GM12878 (cell line): ENCODE measurements around the gene RAB34. TPM values are rescaled to one million over a fixed set of nuclear protein-coding genes. Genes with fewer than 3 reads are reported as not detected.

Experiments used
- CEBPB ChIP-seq, 2 experiments: fragments of 150-350 bp in 1 of 2; IDR thresholded peaks; 2 replicates each; pipeline ENCODE4 v1.6.1; 2012 to 2014; ENCODE audit warnings: low read depth in 2 of 2, low read length in 2 of 2, borderline replicate concordance in 1 of 2, inconsistent platforms in 1 of 2
- CREB1 ChIP-seq: IDR thresholded peaks from 2 replicates; pipeline ENCODE4 v1.6.1; 2012; ENCODE audit warnings: low read depth, mild to moderate bottlenecking, inconsistent platforms
- HCFC1 ChIP-seq: fragments of 150-350 bp; IDR thresholded peaks from 2 replicates; pipeline ENCODE4 v1.6.1; 2014; ENCODE audit warnings: low read length
- JUND ChIP-seq: IDR thresholded peaks from 2 replicates; pipeline ENCODE4 v1.6.1; 2012; ENCODE audit warnings: low read depth, mild to moderate bottlenecking, low read length, improper control_type of control experiment, moderate library complexity
- KDM1A ChIP-seq: fragments of 200-600 bp; sonication (generic); IDR thresholded peaks from 2 replicates; pipeline ENCODE4 v1.6.1; 2016; ENCODE audit warnings: borderline replicate concordance
- POU2F2 ChIP-seq: IDR thresholded peaks from 3 replicates; pipeline ENCODE4 v1.6.1; 2011; ENCODE audit warnings: low read depth, mild to moderate bottlenecking, low read length, borderline replicate concordance
- SUPT20H ChIP-seq: IDR thresholded peaks from 2 replicates; pipeline ENCODE4 v1.6.1; 2011; ENCODE audit warnings: low read depth, mild to moderate bottlenecking, low read length, moderate library complexity, borderline replicate concordance; ENCODE audit not compliant: control insufficient read depth
- TCF3 ChIP-seq: IDR thresholded peaks from 2 replicates; pipeline ENCODE4 v1.6.1; 2012; ENCODE audit warnings: low read depth, mild to moderate bottlenecking, low read length, borderline replicate concordance; ENCODE audit not compliant: insufficient read depth
- YBX1 ChIP-seq: fragments of 450-650 bp; IDR thresholded peaks from 2 replicates; pipeline ENCODE4 v1.6.1; 2016; ENCODE audit warnings: antibody characterized with exemption
- ZNF622 ChIP-seq: fragments of 450-650 bp; IDR thresholded peaks from 2 replicates; pipeline ENCODE4 v1.6.1; 2017; ENCODE audit warnings: mild to moderate bottlenecking, inconsistent platforms
- polyA plus RNA-seq, 11 experiments: library from polyadenylated mRNA; depleted of rRNA in 4 of 11; unstranded in 6 of 11; stranded (reverse) in 5 of 11; fragments of >200 nt; fragmentation: Nextera tagmentation in 4 of 11; fragmentation: Illumina TruSeq in 1 of 11; extraction: Ambion mirVana in 4 of 11; extraction: Trizol in 1 of 11; gene quantifications; 1 replicate in 1 of 11; 2 replicates in 10 of 11; pipeline versions ENCODE4 v1.2.1 to v1.2.3, GENCODE V29; 2011 to 2016; ENCODE audit warnings: inconsistent platforms in 2 of 11, missing spikeins in 2 of 11, low read depth in 1 of 11
- total RNA-seq, 4 experiments: library from RNA; depleted of rRNA in 3 of 4; stranded (reverse); fragments of >200 nt in 3 of 4; fragmentation: Illumina TruSeq in 1 of 4; extraction: Trizol in 1 of 4; gene quantifications; 2 replicates each; pipeline versions ENCODE4 v1.2.1 to v1.2.3, GENCODE V29; 2013 to 2021
- TF ChIP-seq, protein P1 (sequence below): fragments of 450-650 bp; IDR thresholded peaks from 2 replicates; pipeline ENCODE4 v1.6.1; 2017; ENCODE audit warnings: mild to moderate bottlenecking, moderate library complexity

Gene RAB34
- total and polyA plus RNA-seq, 10 of the 15 experiments (the other 5 are each of a cell fraction or from before 2014, with no cell fraction given) = 0.37 to 46.4 (median 32.8) TPM

DNA sequence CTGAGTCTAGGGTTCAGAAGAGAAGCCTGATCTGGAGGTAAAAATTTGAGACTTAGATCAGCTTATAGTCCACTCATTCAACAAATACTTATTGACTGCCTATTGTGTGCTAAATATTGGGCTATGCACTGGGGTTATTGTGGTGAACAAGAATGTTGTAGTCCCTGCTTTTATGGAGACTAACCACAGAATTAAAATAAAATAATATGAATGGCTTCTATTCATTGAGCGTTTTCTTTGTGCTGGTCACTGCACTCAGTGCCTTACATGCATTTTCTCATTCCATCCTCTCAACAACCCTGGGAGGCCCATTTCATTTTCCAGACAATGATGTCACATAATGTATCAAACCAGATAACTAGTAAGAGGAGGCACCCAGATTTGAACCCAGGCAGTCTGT is 15.7 kb upstream of the RAB34 start (continued):
- TF ChIP-seq, protein P1, sequence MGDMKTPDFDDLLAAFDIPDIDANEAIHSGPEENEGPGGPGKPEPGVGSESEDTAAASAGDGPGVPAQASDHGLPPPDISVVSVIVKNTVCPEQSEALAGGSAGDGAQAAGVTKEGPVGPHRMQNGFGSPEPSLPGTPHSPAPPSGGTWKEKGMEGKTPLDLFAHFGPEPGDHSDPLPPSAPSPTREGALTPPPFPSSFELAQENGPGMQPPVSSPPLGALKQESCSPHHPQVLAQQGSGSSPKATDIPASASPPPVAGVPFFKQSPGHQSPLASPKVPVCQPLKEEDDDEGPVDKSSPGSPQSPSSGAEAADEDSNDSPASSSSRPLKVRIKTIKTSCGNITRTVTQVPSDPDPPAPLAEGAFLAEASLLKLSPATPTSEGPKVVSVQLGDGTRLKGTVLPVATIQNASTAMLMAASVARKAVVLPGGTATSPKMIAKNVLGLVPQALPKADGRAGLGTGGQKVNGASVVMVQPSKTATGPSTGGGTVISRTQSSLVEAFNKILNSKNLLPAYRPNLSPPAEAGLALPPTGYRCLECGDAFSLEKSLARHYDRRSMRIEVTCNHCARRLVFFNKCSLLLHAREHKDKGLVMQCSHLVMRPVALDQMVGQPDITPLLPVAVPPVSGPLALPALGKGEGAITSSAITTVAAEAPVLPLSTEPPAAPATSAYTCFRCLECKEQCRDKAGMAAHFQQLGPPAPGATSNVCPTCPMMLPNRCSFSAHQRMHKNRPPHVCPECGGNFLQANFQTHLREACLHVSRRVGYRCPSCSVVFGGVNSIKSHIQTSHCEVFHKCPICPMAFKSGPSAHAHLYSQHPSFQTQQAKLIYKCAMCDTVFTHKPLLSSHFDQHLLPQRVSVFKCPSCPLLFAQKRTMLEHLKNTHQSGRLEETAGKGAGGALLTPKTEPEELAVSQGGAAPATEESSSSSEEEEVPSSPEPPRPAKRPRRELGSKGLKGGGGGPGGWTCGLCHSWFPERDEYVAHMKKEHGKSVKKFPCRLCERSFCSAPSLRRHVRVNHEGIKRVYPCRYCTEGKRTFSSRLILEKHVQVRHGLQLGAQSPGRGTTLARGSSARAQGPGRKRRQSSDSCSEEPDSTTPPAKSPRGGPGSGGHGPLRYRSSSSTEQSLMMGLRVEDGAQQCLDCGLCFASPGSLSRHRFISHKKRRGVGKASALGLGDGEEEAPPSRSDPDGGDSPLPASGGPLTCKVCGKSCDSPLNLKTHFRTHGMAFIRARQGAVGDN = no peak
- TF ChIP-seq YBX1 (no peak), SUPT20H (no peak), JUND (no peak), POU2F2 (no peak), KDM1A (no peak), ZNF622 (no peak), CREB1 (no peak), HCFC1 (no peak), CEBPB (IDR thresholded peaks at IDR 0.05; ENCODE audit: borderline replicate concordance in 1 of 2, low read depth in 2 of 2, low read length in 2 of 2) (no peak), TCF3 (no peak)
